Measurements from ENCODE around the gene STUB1. TPM values are rescaled to one million over a fixed set of nuclear protein-coding genes. Genes with fewer than 3 reads are reported as not detected.

Gene STUB1
- total RNA-seq, 2 experiments from 2014 or later: 57.1 to 61.7 TPM

GRCh38 chr16:659618-660017 lies 20.6 kb upstream of the STUB1 start:
- H3K9me3 Mint-ChIP-seq: no peaks in the 10 kb centered on the region
- no peaks in the 10 kb centered on the region for H3K27me3 Mint-ChIP-seq
- no peak overlapping the region for H3K4me3 Mint-ChIP-seq
- no peak for TF ChIP-seq CTCF (IDR thresholded peaks at IDR 0.05)
- no peak for DNase-seq
- peaks cover 10% of the 10 kb centered on the region for H3K36me3 Mint-ChIP-seq (ENCODE audit: low read depth)
- POLR2A ChIA-PET: interaction anchor here (0.7 to 4.6 kb wide), 2 partner anchors 10 to 17 kb away, joined by 5 to 28 read pairs; partner anchors contain the start of gene WDR90
- no peak for ATAC-seq
- CTCF ChIA-PET: interaction anchor here (1.1 to 1.3 kb wide), 2 partner anchors 9 to 10 kb away, joined by 4 to 5 read pairs; partner anchors contain the start of gene WDR90
- peaks cover 7% of the 10 kb centered on the region for H3K4me1 Mint-ChIP-seq (ENCODE audit: low read depth)
- no peak overlapping the region for H3K27ac Mint-ChIP-seq
- intact Hi-C loops (cut with micrococcal nuclease): loop anchor here (10.0 kb wide), 1 partner anchor 75 kb away; no protein-coding TSS in a partner anchor

DNA sequence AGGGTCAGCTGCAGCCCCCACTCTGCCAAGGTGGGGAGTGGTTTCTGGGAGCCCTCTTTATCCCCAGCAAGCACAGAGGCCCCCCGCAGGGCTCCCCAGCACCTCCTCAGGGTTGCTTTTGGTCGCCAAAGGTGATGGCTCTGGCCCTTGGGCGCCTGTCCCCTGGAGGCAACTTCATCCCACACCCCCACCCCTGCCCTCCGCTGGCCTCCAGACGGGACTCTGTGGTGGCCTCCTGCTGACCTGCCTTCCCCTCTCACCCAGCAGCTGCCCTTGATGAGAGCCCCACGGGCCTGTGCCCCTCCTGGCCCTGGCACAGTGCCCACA lies 20.1 kb upstream of the STUB1 start:
- H3K9me3 Mint-ChIP-seq: no peaks in the 10 kb centered on the region
- intact Hi-C loops (cut with micrococcal nuclease): loop anchor here (10.0 kb wide), 1 partner anchor 75 kb away; no protein-coding TSS in a partner anchor
- H3K27ac Mint-ChIP-seq: no peak overlapping the region
- CTCF ChIA-PET: interaction anchor here (1.3 kb wide), 1 partner anchor 11 kb away, joined by 5 read pairs; the partner anchor contains the start of gene WDR90
- H3K27me3 Mint-ChIP-seq: no peaks in the 10 kb centered on the region
- peaks cover 7% of the 10 kb centered on the region for H3K4me1 Mint-ChIP-seq (ENCODE audit: low read depth)
- POLR2A ChIA-PET: interaction anchor here (0.7 to 4.6 kb wide), 3 partner anchors 11 to 17 kb away, joined by 3 to 28 read pairs (median 5); partner anchors contain the start of gene WDR90
- H3K4me3 Mint-ChIP-seq: no peak overlapping the region
- no peak for TF ChIP-seq CTCF (IDR thresholded peaks at IDR 0.05)
- DNase-seq: no peak
- ATAC-seq: no peak
- peaks cover 10% of the 10 kb centered on the region for H3K36me3 Mint-ChIP-seq (ENCODE audit: low read depth)

GRCh38 chr16:660459-661183 lies 19.6 kb upstream of the STUB1 start:
- H3K9me3 Mint-ChIP-seq: no peaks in the 10 kb centered on the region
- ChIA-PET POLR2A (interaction anchor here (1.2 to 4.6 kb wide), 3 partner anchors 11 to 19 kb away, joined by 3 to 28 read pairs (median 3); partner anchors contain the start of gene WDR90), CTCF (no interaction called here)
- no peaks in the 10 kb centered on the region for H3K27me3 Mint-ChIP-seq
- intact Hi-C loops (cut with micrococcal nuclease): loop anchor here (10.0 kb wide), 1 partner anchor 76 kb away; no protein-coding TSS in a partner anchor
- H3K4me1 Mint-ChIP-seq (ENCODE audit: low read depth): peaks cover 7% of the 10 kb centered on the region
- no peak overlapping the region for H3K4me3 Mint-ChIP-seq
- H3K27ac Mint-ChIP-seq: no peak overlapping the region
- peaks cover 10% of the 10 kb centered on the region for H3K36me3 Mint-ChIP-seq (ENCODE audit: low read depth)
- ATAC-seq (peak; percentile 89), DNase-seq (peak; percentile 75)
- peak; percentile 42 for TF ChIP-seq CTCF (IDR thresholded peaks at IDR 0.05)

DNA sequence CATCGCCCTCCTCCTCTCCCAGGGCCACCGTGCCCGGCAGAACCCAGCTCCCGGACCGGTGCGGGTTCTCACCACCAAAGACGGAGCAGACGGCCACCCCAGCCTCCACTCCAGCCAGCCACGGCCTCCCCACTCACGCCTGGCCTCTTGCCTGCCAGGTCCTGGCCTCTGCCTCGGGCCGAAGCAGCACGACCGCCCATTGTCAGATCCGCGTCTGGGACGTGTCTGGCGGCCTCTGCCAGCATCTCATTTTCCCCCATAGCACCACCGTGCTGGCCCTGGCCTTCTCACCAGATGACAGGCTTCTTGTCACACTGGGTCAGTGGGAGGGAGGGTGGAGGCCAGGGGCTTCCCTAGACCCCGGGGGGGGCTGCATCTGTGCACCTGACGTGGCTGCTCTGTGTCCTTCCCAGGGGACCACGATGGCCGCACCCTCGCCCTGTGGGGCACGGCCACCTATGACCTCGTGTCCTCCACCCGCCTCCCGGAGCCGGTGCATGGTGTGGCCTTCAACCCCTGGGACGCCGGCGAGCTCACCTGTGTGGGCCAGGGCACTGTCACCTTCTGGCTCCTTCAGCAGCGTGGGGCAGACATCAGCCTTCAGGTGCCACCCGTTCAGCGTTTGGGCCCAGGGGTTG lies 18.9 kb upstream of the STUB1 start:
- Mint-ChIP-seq H3K36me3 (ENCODE audit: low read depth) (peaks cover 10% of the 10 kb centered on the region), H3K27me3 (no peaks in the 10 kb centered on the region), H3K9me3 (no peaks in the 10 kb centered on the region), H3K27ac (no peak overlapping the region), H3K4me1 (ENCODE audit: low read depth) (peaks cover 7% of the 10 kb centered on the region), H3K4me3 (no peak overlapping the region)
- DNase-seq: no peak
- no peak for ATAC-seq
- ChIA-PET CTCF (no interaction called here), POLR2A (interaction anchor here (0.7 to 4.6 kb wide), 5 partner anchors 12 to 67 kb away, joined by 3 to 28 read pairs (median 3); partner anchors contain the start of genes METTL26 and WDR90)
- TF ChIP-seq CTCF (IDR thresholded peaks at IDR 0.05): no peak
- intact Hi-C loops (cut with micrococcal nuclease): loop anchor here (10.0 kb wide), 1 partner anchor 77 kb away; no protein-coding TSS in a partner anchor
